CD4-positive, alpha-beta memory T cell (primary cell): ENCODE measurements around the gene MTMR2. TPM values are rescaled to one million over a fixed set of nuclear protein-coding genes. Genes with fewer than 3 reads are reported as not detected.
"Not testable (repeated sequence)": the region's sequence is repeated elsewhere in the genome, so short reads cannot be mapped to it uniquely, and the experiment has no call there.

Experiments used
- CTCF ChIA-PET: fragments of 350-600 bp; sonication (Branson Sonifier 250); formaldehyde crosslinking; loops from one replicate; lab custom pipeline; 2021; ENCODE audit warnings: inconsistent platforms; ENCODE audit not compliant: partially characterized antibody; lab: Charles Lee
- POLR2A ChIA-PET: fragments of 350-600 bp; sonication (Branson Sonifier 250); formaldehyde crosslinking; loops from one replicate; lab custom pipeline; 2021; ENCODE audit not compliant: partially characterized antibody; lab: Charles Lee
- DNase-seq, 5 donors: peaks; one replicate each; pipeline versions ENCODE4 v3.0.0 to v3.0.0-alpha.2; 2020 to 2022; ENCODE audit warnings: mixed read lengths in 1 of 5
- H3K27ac ChIP-seq: one replicate; pipeline ENCODE4 v1.7.0; 2013; ENCODE audit warnings: low read depth, low read length
- H3K27me3 ChIP-seq: 2 replicates; pipeline ENCODE4 v1.7.0; 2013; ENCODE audit warnings: mild to moderate bottlenecking, low read length, moderate library complexity; ENCODE audit not compliant: insufficient read depth
- H3K36me3 ChIP-seq: 2 replicates; pipeline ENCODE4 v1.7.0; 2013; ENCODE audit warnings: mild to moderate bottlenecking, low read length, moderate library complexity; ENCODE audit not compliant: insufficient read depth
- H3K4me1 ChIP-seq: 2 replicates; pipeline ENCODE4 v1.7.0; 2013; ENCODE audit warnings: mild to moderate bottlenecking, low read length, moderate library complexity; ENCODE audit not compliant: insufficient read depth
- H3K4me3 ChIP-seq, 2 donors: one replicate each; pipeline ENCODE4 v1.7.0; 2013; ENCODE audit warnings: low read length in 2 of 2, mild to moderate bottlenecking in 1 of 2
- H3K9me3 ChIP-seq, 2 donors: one replicate each; pipeline ENCODE4 v1.7.0; 2013; ENCODE audit warnings: low read length in 2 of 2, control low read depth in 1 of 2; ENCODE audit not compliant: control insufficient read depth in 1 of 2
- H3K27ac Mint-ChIP-seq, 7 donors: one replicate each; pipeline ENCODE4 v1.8.0; 2020 to 2021; ENCODE audit warnings: mixed read lengths in 7 of 7, mild to moderate bottlenecking in 6 of 7, inconsistent platforms in 3 of 7, moderate library complexity in 3 of 7
- H3K27me3 Mint-ChIP-seq, 2 donors: one replicate each; pipeline ENCODE4 v1.8.0; 2020 to 2021; ENCODE audit warnings: mixed read lengths in 2 of 2
- H3K36me3 Mint-ChIP-seq, 2 donors: one replicate each; pipeline ENCODE4 v1.8.0; 2020 to 2021; ENCODE audit warnings: mixed read lengths in 2 of 2, inconsistent platforms in 1 of 2, mild to moderate bottlenecking in 1 of 2
- H3K4me1 Mint-ChIP-seq, 4 donors: one replicate each; pipeline ENCODE4 v1.8.0; 2020 to 2021; ENCODE audit warnings: mixed read lengths in 4 of 4, mild to moderate bottlenecking in 1 of 4
- H3K4me3 Mint-ChIP-seq, 8 donors: one replicate each; pipeline ENCODE4 v1.8.0; 2020 to 2021; ENCODE audit warnings: mixed read lengths in 8 of 8, mild to moderate bottlenecking in 7 of 8, moderate library complexity in 6 of 8, inconsistent platforms in 3 of 8
- H3K9me3 Mint-ChIP-seq, 8 donors: one replicate each; pipeline ENCODE4 v1.8.0; 2020 to 2021; ENCODE audit warnings: mixed read lengths in 8 of 8, mild to moderate bottlenecking in 5 of 8, inconsistent platforms in 3 of 8, moderate library complexity in 1 of 8
- intact Hi-C: fragments of 100-400 bp; cut with micrococcal nuclease; formaldehyde crosslinking; loops from one replicate; pipeline ENCODE4 v1.15.1; 2023
- polyA plus RNA-seq, 2 donors: library from polyadenylated mRNA; unstranded; fragments of 300-500 nt; fragmentation: Illumina TruSeq; gene quantifications; one replicate each; pipeline ENCODE4 v1.2.3, GENCODE V29; 2021
- total RNA-seq, 2 experiments: library from RNA; stranded (reverse); gene quantifications; one replicate each; pipeline ENCODE4 v1.2.3, GENCODE V29; 2021

MTMR2 gene
- total and polyA plus RNA-seq, 4 experiments from 2014 or later, result 13.1 to 13.6 (median 13.5) TPM

DNA sequence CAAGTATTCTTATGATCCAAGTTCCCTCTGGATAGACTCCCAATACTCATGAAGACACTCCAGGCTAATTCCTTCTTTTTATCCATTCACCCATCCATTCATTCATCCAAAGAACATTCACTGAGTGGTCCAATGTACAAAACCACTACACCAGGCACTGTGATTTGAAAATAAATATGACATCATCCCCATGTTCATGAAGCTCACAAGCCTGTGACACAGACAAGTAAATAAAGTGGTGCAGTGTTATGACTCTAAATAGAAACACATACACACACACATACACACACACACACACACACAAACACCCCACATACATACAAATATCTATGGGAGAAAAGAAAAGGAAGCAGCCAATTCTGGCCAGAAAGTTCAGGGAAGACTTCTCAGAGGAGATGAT is 35.5 kb downstream of the MTMR2 start:
- Histone ChIP-seq H3K4me1 (no peaks in the 10 kb centered on the region), H3K27ac (no peak overlapping the region), H3K9me3 (no peaks in the 10 kb centered on the region), H3K27me3 (no peaks in the 10 kb centered on the region), H3K4me3 (no peak overlapping the region), H3K36me3 (no peaks in the 10 kb centered on the region)
- Mint-ChIP-seq H3K27me3 (no peaks in the 10 kb centered on the region), H3K9me3 (no peaks in the 10 kb centered on the region), H3K27ac (peak overlapping the region in 2 of 7 donors; percentile 3 to 7), H3K4me1 (peaks cover 0 to 5% (median 2%) of the 10 kb centered on the region in 4 donors), H3K4me3 (no peak overlapping the region), H3K36me3 (peaks cover 11 to 28% of the 10 kb centered on the region in 2 donors)
- POLR2A ChIA-PET, result no interaction called here
- CTCF ChIA-PET, result no interaction called here
- DNase-seq, result no peak
- intact Hi-C loops, result no loop called here

DNA sequence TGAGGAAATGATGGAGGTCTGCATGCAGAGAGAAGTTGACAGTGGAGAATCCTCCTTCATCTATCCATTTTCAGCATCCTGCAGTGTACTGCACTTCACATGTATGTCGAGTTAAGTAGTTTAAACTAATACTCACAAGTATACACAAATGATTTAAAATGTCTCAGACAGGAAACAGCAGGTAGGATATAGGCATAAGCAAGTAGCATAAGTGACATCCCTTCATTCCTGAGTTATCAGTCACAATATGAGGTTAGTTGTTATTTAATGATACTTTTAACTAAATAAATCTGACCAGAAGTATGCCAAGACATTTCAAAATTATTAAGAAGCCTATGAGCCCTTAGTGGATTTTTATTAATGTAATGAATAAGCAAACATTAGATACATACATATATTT is 37.4 kb downstream of the MTMR2 start:
- peaks cover 0 to 5% (median 2%) of the 10 kb centered on the region in 4 donors for H3K4me1 Mint-ChIP-seq
- no peak overlapping the region for H3K4me3 ChIP-seq
- H3K27ac Mint-ChIP-seq, result no peak overlapping the region

DNA sequence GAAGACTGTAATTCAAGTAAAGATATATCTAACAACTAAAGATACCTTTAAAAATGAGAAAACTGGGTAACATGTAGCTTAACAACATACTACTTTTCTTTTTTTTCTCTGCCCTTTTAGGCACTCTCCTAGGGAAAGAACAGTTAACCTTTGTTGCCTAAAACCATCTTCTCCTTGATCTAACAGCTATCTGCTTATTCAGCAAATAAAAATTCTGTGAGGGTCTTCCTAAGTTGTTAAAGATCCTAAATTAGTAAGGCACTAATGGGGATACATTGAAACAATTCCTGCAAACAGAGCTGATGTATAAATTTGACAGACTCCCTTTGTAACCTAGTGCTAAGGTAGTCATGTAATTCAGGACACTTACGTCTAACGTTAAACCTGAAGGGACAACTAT is 39.1 kb downstream of the MTMR2 start:
- ChIA-PET POLR2A (no interaction called here), CTCF (interaction anchor here (0.7 kb wide), 1 partner anchor 458 kb away, joined by 3 read pairs; no protein-coding TSS in a partner anchor)
- Histone ChIP-seq H3K4me1 (no peaks in the 10 kb centered on the region), H3K36me3 (no peaks in the 10 kb centered on the region), H3K4me3 (no peak overlapping the region), H3K9me3 (no peaks in the 10 kb centered on the region), H3K27ac (no peak overlapping the region), H3K27me3 (no peaks in the 10 kb centered on the region)
- Mint-ChIP-seq H3K9me3 (no peaks in the 10 kb centered on the region), H3K27me3 (no peaks in the 10 kb centered on the region), H3K4me1 (peaks cover 0 to 5% (median 2%) of the 10 kb centered on the region in 4 donors), H3K27ac (no peak overlapping the region), H3K36me3 (peaks cover 20 to 33% of the 10 kb centered on the region in 2 donors), H3K4me3 (no peak overlapping the region)
- intact Hi-C loops, result loop anchor here (2.0 kb wide), 1 partner anchor 14 kb away; no protein-coding TSS in a partner anchor
- no peak for DNase-seq

More for the DNA sequence above, 37.4 kb downstream of the MTMR2 start:
- Histone ChIP-seq H3K36me3 (no peaks in the 10 kb centered on the region), H3K9me3 (no peaks in the 10 kb centered on the region), H3K27me3 (no peaks in the 10 kb centered on the region), H3K27ac (no peak overlapping the region), H3K4me1 (no peaks in the 10 kb centered on the region)
- Mint-ChIP-seq H3K36me3 (peaks cover 20 to 31% of the 10 kb centered on the region in 2 donors), H3K27me3 (no peaks in the 10 kb centered on the region), H3K9me3 (no peaks in the 10 kb centered on the region), H3K4me3 (no peak overlapping the region)
- CTCF ChIA-PET, result no interaction called here
- intact Hi-C loops, result no loop called here
- POLR2A ChIA-PET, result no interaction called here
- DNase-seq, result no peak

DNA sequence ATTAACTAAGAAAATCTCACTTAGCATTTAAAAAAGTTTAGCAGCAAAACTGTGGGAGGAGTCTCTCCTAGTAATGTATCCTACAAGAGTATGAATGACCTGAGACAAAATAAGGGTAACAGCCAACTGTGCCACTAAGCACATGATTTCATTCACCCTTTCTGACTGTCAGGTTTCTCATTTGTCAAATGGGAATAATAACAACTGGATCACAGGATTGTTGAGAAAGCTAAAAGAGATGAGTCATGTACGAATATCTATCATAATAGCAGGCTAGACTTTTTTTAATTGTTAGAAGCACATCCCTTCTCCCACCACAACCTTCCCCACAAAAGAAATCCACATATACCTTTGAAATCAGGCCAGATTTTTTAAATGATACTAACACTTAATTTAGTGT is 39.5 kb downstream of the MTMR2 start:
- POLR2A ChIA-PET, result no interaction called here
- DNase-seq, result no peak

DNA sequence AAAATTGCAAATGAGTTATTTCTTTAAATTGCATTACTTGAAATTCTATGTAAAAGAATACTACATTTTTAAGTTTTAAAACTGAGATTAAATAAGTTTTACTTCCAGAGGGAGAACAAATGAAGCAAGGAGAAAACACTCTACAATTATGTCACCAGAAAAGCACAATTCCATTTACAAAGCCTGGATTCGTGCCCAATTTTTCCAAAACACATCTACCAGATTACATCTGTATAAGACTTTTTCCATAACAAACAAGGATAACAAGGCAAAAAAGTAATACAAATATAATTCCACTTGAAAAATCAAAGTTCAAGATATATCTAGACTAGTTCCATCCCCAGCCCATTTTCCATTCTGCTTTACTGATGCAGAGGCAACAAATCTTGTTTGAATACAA is 40.5 kb downstream of the MTMR2 start:
- Histone ChIP-seq H3K27ac (no peak overlapping the region), H3K36me3 (no peaks in the 10 kb centered on the region), H3K4me1 (no peaks in the 10 kb centered on the region), H3K4me3 (no peak overlapping the region), H3K9me3 (no peaks in the 10 kb centered on the region), H3K27me3 (no peaks in the 10 kb centered on the region)
- no peak overlapping the region for H3K27ac Mint-ChIP-seq
- H3K36me3 Mint-ChIP-seq, result peaks cover 31 to 32% of the 10 kb centered on the region in 2 donors
- DNase-seq, result no peak
- H3K4me1 Mint-ChIP-seq, result peaks cover 0 to under 1% (median 0%) of the 10 kb centered on the region in 4 donors
- H3K4me3 Mint-ChIP-seq, result no peak overlapping the region
- intact Hi-C loops, result no loop called here
- H3K9me3 Mint-ChIP-seq, result peaks cover 0 to 1% (median 0%) of the 10 kb centered on the region in 8 donors
- CTCF ChIA-PET, result interaction anchor here (1.5 kb wide), 1 partner anchor 14 kb away, joined by 4 read pairs; no protein-coding TSS in a partner anchor
- POLR2A ChIA-PET, result no interaction called here
- no peaks in the 10 kb centered on the region for H3K27me3 Mint-ChIP-seq

More for the DNA sequence above, 39.5 kb downstream of the MTMR2 start:
- no peaks in the 10 kb centered on the region for H3K27me3 ChIP-seq
- H3K27me3 Mint-ChIP-seq, result no peaks in the 10 kb centered on the region
- CTCF ChIA-PET, result interaction anchor here (0.7 kb wide), 1 partner anchor 458 kb away, joined by 3 read pairs; no protein-coding TSS in a partner anchor
- H3K9me3 Mint-ChIP-seq, result no peaks in the 10 kb centered on the region
- H3K4me3 Mint-ChIP-seq, result no peak overlapping the region
- peaks cover 0 to 5% (median 2%) of the 10 kb centered on the region in 4 donors for H3K4me1 Mint-ChIP-seq
- H3K27ac Mint-ChIP-seq, result no peak overlapping the region
- H3K4me1 ChIP-seq, result no peaks in the 10 kb centered on the region
- intact Hi-C loops, result loop anchor here (2.0 kb wide), 1 partner anchor 14 kb away; no protein-coding TSS in a partner anchor
- H3K36me3 Mint-ChIP-seq, result peaks cover 22 to 34% of the 10 kb centered on the region in 2 donors
- H3K27ac ChIP-seq, result no peak overlapping the region
- no peak overlapping the region for H3K4me3 ChIP-seq
- no peaks in the 10 kb centered on the region for H3K9me3 ChIP-seq
- no peaks in the 10 kb centered on the region for H3K36me3 ChIP-seq

DNA sequence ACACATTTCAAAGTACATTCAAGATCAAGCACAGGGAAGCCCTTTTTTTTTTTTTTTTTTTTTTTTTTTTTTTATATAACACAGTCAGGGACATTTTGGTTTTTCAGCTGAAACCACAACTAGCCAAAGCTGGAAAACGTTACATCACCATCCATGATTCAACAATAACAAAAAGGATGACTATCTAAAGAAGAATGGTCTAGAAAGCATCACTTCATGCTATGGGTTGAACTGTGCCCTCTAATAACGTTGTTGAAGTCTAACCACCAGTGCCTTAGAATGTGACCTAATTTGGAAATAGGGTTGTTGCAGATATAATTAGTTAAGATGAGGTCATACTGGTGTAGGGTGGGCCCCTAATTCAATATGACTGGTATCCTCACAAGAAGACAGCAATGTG is 46.6 kb downstream of the MTMR2 start:
- H3K27ac ChIP-seq, result no peak overlapping the region
- Mint-ChIP-seq H3K4me3 (no peak overlapping the region), H3K9me3 (peaks cover 0 to 1% (median 0%) of the 10 kb centered on the region in 8 donors), H3K27ac (no peak overlapping the region), H3K27me3 (no peaks in the 10 kb centered on the region), H3K36me3 (peaks cover 13 to 27% of the 10 kb centered on the region in 2 donors), H3K4me1 (peaks cover 0 to 2% (median 0%) of the 10 kb centered on the region in 4 donors)
- DNase-seq, result no peak
- H3K4me1 ChIP-seq, result no peaks in the 10 kb centered on the region
- no peak overlapping the region for H3K4me3 ChIP-seq
- POLR2A ChIA-PET, result no interaction called here
- CTCF ChIA-PET, result interaction anchor here (1.5 kb wide), 1 partner anchor 466 kb away, joined by 6 read pairs; the partner anchor contains the start of gene MAML2
- no peaks in the 10 kb centered on the region for H3K27me3 ChIP-seq
- no peaks in the 10 kb centered on the region for H3K36me3 ChIP-seq
- intact Hi-C loops, result no loop called here
- H3K9me3 ChIP-seq, result no peaks in the 10 kb centered on the region

DNA sequence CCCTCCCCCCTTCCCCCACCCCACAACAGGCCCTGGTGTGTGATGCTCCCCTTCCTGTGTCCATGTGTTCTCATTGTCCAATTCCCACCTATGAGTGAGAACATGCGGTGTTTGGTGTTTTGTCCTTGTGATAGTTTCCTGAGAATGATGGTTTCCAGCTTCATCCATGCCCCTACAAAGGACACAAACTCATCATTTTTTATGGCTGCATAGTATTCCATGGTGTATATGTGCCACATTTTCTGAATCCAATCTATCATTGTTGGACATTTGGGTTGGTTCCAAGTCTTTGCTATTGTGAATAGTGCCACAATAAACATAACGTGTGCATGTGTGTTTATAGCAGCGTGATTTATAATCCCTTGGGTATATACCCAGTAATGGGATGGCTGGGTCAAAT is 53.0 kb downstream of the MTMR2 start:
- POLR2A ChIA-PET, H3K27ac ChIP-seq, H3K4me3 ChIP-seq, H3K27me3 ChIP-seq, H3K27ac Mint-ChIP-seq, H3K4me1 ChIP-seq, H3K4me3 Mint-ChIP-seq, H3K4me1 Mint-ChIP-seq, H3K36me3 Mint-ChIP-seq, H3K9me3 ChIP-seq, DNase-seq, H3K36me3 ChIP-seq, H3K27me3 Mint-ChIP-seq, H3K9me3 Mint-ChIP-seq, CTCF ChIA-PET: not testable (repeated sequence)
- intact Hi-C loops, result loop anchor here (2.0 kb wide), 1 partner anchor 14 kb away; no protein-coding TSS in a partner anchor
